Measurements from ENCODE around the gene MLXIPL. TPM values are rescaled to one million over a fixed set of nuclear protein-coding genes. Genes with fewer than 3 reads are reported as not detected.
"Not testable (repeated sequence)": the region's sequence is repeated elsewhere in the genome, so short reads cannot be mapped to it uniquely, and the experiment has no call there.

MLXIPL gene
- total and polyA plus RNA-seq, 5 experiments from 2014 or later: not detected

GRCh38 chr7:73655309-73655708 lies 31.0 kb upstream of the MLXIPL start:
- H3K27me3 Mint-ChIP-seq: peaks cover 12 to 35% (median 25%) of the 10 kb centered on the region in 5 donors
- H3K4me1 Mint-ChIP-seq, H3K27ac Mint-ChIP-seq, H3K4me3 Mint-ChIP-seq, H3K9me3 Mint-ChIP-seq, H3K36me3 Mint-ChIP-seq, POLR2A ChIA-PET, DNase-seq, ATAC-seq: not testable (repeated sequence)

DNA sequence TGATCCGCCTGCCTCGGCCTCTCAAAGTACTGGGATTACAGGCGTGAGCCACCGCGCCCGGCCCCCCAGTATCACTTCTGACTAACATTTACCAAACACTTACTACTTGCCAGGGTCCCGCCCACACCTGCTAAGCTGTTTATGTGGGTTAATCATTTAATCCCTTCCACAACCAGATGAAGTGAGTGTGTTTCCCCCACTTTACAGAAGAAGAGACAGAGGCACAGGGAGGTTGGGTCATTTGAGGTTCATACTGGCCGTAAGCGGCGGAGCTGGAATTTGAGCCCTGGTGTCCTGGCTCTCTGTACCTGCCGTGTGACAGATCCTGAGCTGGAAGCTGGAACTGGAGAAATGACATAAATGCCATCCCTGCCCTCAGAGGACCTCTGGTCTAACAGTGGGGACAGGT lies 28.2 kb upstream of the MLXIPL start:
- Mint-ChIP-seq H3K4me1 (peaks cover 9 to 20% (median 12%) of the 10 kb centered on the region in 4 donors), H3K27me3 (peaks cover 17 to 54% (median 45%) of the 10 kb centered on the region in 5 donors), H3K4me3 (no peak overlapping the region), H3K27ac (no peak overlapping the region), H3K36me3 (peaks cover 0 to 4% (median 0%) of the 10 kb centered on the region in 3 donors), H3K9me3 (no peaks in the 10 kb centered on the region)
- ATAC-seq (no peak), DNase-seq (no peak)
- POLR2A ChIA-PET: no interaction called here

GRCh38 chr7:73650524-73650923 lies 26.2 kb upstream of the MLXIPL start:
- peaks cover 11 to 20% (median 12%) of the 10 kb centered on the region in 4 donors for H3K4me1 Mint-ChIP-seq
- no peaks in the 10 kb centered on the region for H3K9me3 Mint-ChIP-seq
- peaks cover 24 to 72% (median 55%) of the 10 kb centered on the region in 5 donors for H3K27me3 Mint-ChIP-seq
- no peak for ATAC-seq
- H3K36me3 Mint-ChIP-seq: peaks cover 0 to 4% (median 0%) of the 10 kb centered on the region in 3 donors
- POLR2A ChIA-PET: no interaction called here
- H3K27ac Mint-ChIP-seq: peak overlapping the region in 1 of 10 donors; percentile 43
- no peak overlapping the region for H3K4me3 Mint-ChIP-seq
- DNase-seq: no peak

DNA sequence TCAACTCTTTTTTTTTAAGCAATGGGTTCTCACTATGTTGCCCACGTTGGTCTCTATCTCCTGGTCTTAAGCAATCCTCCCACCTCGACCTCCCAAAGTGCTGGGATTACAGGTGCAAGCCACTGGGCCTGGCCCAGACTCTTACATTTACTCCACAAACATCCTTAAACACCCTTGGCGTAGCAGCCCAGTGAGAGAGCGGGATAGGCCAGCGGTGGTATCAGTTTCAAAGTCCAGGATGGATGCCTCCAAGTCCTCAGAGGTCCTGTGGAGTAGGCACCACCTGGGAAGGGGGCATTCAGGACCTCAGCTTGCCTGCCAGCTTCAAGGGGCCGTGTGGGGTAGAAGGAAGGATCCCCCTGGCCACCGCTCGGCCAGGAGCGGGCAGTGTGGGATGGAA lies 25.3 kb upstream of the MLXIPL start:
- POLR2A ChIA-PET: no interaction called here
- ATAC-seq: no peak
- no peak for DNase-seq
- peak overlapping the region in 7 of 10 donors; percentile 28 to 78 (median 63) for H3K4me3 Mint-ChIP-seq
- peak overlapping the region in 2 of 10 donors; percentile 3 to 25 for H3K27ac Mint-ChIP-seq
- no peaks in the 10 kb centered on the region for H3K9me3 Mint-ChIP-seq
- peaks cover 24 to 75% (median 50%) of the 10 kb centered on the region in 5 donors for H3K27me3 Mint-ChIP-seq
- H3K4me1 Mint-ChIP-seq: peaks cover 11 to 20% (median 12%) of the 10 kb centered on the region in 4 donors
- peaks cover 0 to 4% (median 0%) of the 10 kb centered on the region in 3 donors for H3K36me3 Mint-ChIP-seq

- Mint-ChIP-seq H3K27me3 (peaks cover 24 to 77% (median 50%) of the 10 kb centered on the region in 5 donors), H3K9me3 (no peaks in the 10 kb centered on the region), H3K27ac (peak overlapping the region in 1 of 10 donors; percentile 66), H3K4me3 (peak overlapping the region; percentile 46 to 82 (median 66)), H3K36me3 (peaks cover 0 to 4% (median 0%) of the 10 kb centered on the region in 3 donors), H3K4me1 (peaks cover 11 to 20% (median 12%) of the 10 kb centered on the region in 4 donors)
- POLR2A ChIA-PET: no interaction called here
- ATAC-seq: no peak
- no peak for DNase-seq
Observed at GRCh38 chr7:73648593-73649332, 24.4 kb upstream of the MLXIPL start.

- DNase-seq: peak in 7 of 10 donors; percentile 16 to 41 (median 30)
- peaks cover 0 to under 1% (median 0%) of the 10 kb centered on the region in 9 donors for H3K9me3 Mint-ChIP-seq
- POLR2A ChIA-PET: interaction anchor here (0.7 kb wide), 1 partner anchor 42 kb away, joined by 7 read pairs; no protein-coding TSS in a partner anchor
- peaks cover 0 to 4% (median 0%) of the 10 kb centered on the region in 3 donors for H3K36me3 Mint-ChIP-seq
- H3K4me1 Mint-ChIP-seq: peaks cover 11 to 20% (median 12%) of the 10 kb centered on the region in 4 donors
- H3K27me3 Mint-ChIP-seq: peaks cover 23 to 74% (median 49%) of the 10 kb centered on the region in 5 donors
- peak overlapping the region in 1 of 10 donors; percentile 66 for H3K27ac Mint-ChIP-seq
- peak overlapping the region; percentile 46 to 82 (median 66) for H3K4me3 Mint-ChIP-seq
- peak; percentile 87 to 94 for ATAC-seq
Observed at GRCh38 chr7:73647725-73648592, 23.6 kb upstream of the MLXIPL start.

GRCh38 chr7:73646785-73647724 lies 22.7 kb upstream of the MLXIPL start:
- Mint-ChIP-seq H3K9me3 (peaks cover 0 to 3% (median under 1%) of the 10 kb centered on the region in 9 donors), H3K27me3 (peaks cover 18 to 72% (median 44%) of the 10 kb centered on the region in 5 donors), H3K4me1 (peaks cover 11 to 20% (median 12%) of the 10 kb centered on the region in 4 donors), H3K36me3 (peaks cover 0 to 4% (median under 1%) of the 10 kb centered on the region in 3 donors), H3K27ac (no peak overlapping the region), H3K4me3 (peak overlapping the region in 9 of 10 donors; percentile 15 to 78 (median 54))
- ATAC-seq: no peak
- no peak for DNase-seq
- POLR2A ChIA-PET: interaction anchor here (0.7 kb wide), 1 partner anchor 41 kb away, joined by 7 read pairs; no protein-coding TSS in a partner anchor

GRCh38 chr7:73645643-73646174 lies 21.4 kb upstream of the MLXIPL start:
- no peak for ATAC-seq
- Mint-ChIP-seq H3K36me3 (peaks cover 0 to 4% (median 4%) of the 10 kb centered on the region in 3 donors), H3K9me3 (peaks cover 0 to 15% (median 3%) of the 10 kb centered on the region in 9 donors), H3K27me3 (peaks cover 16 to 60% (median 37%) of the 10 kb centered on the region in 5 donors), H3K4me1 (peaks cover 11 to 20% (median 12%) of the 10 kb centered on the region in 4 donors), H3K4me3 (no peak overlapping the region), H3K27ac (peak overlapping the region in 3 of 10 donors; percentile 12 to 52 (median 30))
- DNase-seq: no peak
- POLR2A ChIA-PET: no interaction called here

DNA sequence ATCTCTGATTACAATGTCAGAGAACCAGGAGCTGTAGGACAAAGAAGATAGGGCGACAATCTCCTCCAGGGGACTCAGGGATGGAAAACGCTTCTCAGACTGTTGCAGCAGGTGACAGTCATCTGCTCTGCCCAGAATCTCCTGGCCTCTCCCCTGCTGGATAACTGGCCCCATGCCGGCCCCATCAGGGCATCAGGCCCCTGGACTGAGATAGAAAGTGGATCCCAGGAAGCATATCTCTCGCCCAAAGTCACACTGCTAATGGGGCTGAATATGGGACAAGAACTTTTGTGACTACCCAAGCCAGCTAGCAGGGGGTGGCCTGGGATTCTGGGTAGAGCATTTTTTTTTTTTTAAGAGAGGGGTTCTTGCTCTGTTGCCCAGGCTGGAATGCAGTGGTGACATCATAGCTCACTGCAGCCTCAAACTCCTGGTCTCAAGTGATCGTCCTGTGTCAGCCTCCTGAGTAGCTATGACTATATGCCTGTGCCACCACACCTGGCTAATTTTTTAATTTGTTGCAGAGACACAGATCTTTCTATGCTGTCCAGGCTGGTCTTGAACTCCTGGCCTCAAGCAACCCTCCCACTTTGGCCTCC lies 20.5 kb upstream of the MLXIPL start:
- peaks cover 0 to 19% (median 3%) of the 10 kb centered on the region in 9 donors for H3K9me3 Mint-ChIP-seq
- no peak overlapping the region for H3K4me3 Mint-ChIP-seq
- H3K27ac Mint-ChIP-seq: no peak overlapping the region
- DNase-seq (no peak), ATAC-seq (no peak)
- peaks cover 0 to 4% (median 4%) of the 10 kb centered on the region in 3 donors for H3K36me3 Mint-ChIP-seq
- H3K4me1 Mint-ChIP-seq: peaks cover 11 to 19% (median 12%) of the 10 kb centered on the region in 4 donors
- peaks cover 16 to 51% (median 32%) of the 10 kb centered on the region in 5 donors for H3K27me3 Mint-ChIP-seq
- POLR2A ChIA-PET: no interaction called here

- Mint-ChIP-seq H3K4me3 (no peak overlapping the region), H3K4me1 (peaks cover 0 to 2% (median under 1%) of the 10 kb centered on the region in 4 donors), H3K36me3 (peaks cover 0 to 4% (median 0%) of the 10 kb centered on the region in 3 donors), H3K9me3 (peaks cover 0 to 21% (median 3%) of the 10 kb centered on the region in 9 donors), H3K27ac (no peak overlapping the region), H3K27me3 (peaks cover 8 to 34% (median 17%) of the 10 kb centered on the region in 5 donors)
- DNase-seq (no peak), ATAC-seq (no peak)
- POLR2A ChIA-PET: no interaction called here
Observed at GRCh38 chr7:73642834-73643233, 18.5 kb upstream of the MLXIPL start.

DNA sequence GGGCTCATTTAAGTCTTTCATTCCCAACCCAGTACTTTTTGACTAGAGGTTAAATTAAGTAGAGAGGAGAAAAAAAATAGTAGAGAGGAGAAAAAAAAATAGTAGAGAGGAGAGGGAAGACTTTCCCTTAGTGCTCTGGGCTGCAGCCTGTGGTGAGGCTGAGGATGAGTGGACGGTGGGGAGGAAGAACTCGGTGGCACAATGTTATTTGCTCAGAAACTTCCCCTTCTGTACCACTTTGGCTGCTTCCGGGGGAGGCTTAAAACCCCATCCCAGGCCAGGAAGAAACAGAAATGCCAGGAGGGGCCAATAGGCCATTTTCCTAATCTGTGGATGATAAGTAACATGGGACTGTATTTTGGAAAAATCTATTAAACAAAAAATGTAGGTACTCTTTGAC lies 14.6 kb upstream of the MLXIPL start:
- no peaks in the 10 kb centered on the region for H3K4me1 Mint-ChIP-seq
- ATAC-seq: no peak
- H3K9me3 Mint-ChIP-seq: peaks cover 0 to 21% (median 3%) of the 10 kb centered on the region in 9 donors

More for the DNA sequence above, 14.6 kb upstream of the MLXIPL start:
- Mint-ChIP-seq H3K4me3 (no peak overlapping the region), H3K27me3 (peaks cover 7 to 23% (median 13%) of the 10 kb centered on the region in 5 donors), H3K36me3 (peaks cover 0 to 4% (median 0%) of the 10 kb centered on the region in 3 donors), H3K27ac (no peak overlapping the region)
- DNase-seq: no peak
- POLR2A ChIA-PET: no interaction called here
